CD4-positive, CD25-positive, alpha-beta regulatory T cell (primary cell): ENCODE results near the gene MYLK2. TPM values are rescaled to one million over a fixed set of nuclear protein-coding genes. Genes with fewer than 3 reads are reported as not detected.
A peak's percentile ranks its signal among the peaks of the same experiment; 100 is the strongest.

Experiments
- ATAC-seq, 2 donors: fragments of 150-1000 bp; cut with Tn5 transposase; one replicate each; pipeline ENCODE4 v1.10.0; 2021; ENCODE audit warnings: low read depth in 2 of 2, moderate number of reproducible peaks in 2 of 2, moderate library complexity in 1 of 2
- DNase-seq, 3 donors: peaks; one replicate each; pipeline versions ENCODE4 v3.0.0 to v3.0.0-alpha.2; 2012 to 2022; ENCODE audit warnings: mixed read lengths in 1 of 3
- H3K27ac ChIP-seq: one replicate; pipeline ENCODE4 v1.7.0; 2013; ENCODE audit warnings: mild to moderate bottlenecking, low read length; ENCODE audit not compliant: insufficient read depth, poor library complexity, severe bottlenecking
- H3K27me3 ChIP-seq: one replicate; pipeline ENCODE4 v1.7.0; 2013; ENCODE audit warnings: low read length; ENCODE audit not compliant: control insufficient read depth, insufficient read depth
- H3K36me3 ChIP-seq: one replicate; pipeline ENCODE4 v1.7.0; 2013; ENCODE audit warnings: mild to moderate bottlenecking, low read length, moderate library complexity; ENCODE audit not compliant: control insufficient read depth, insufficient read depth
- H3K4me1 ChIP-seq: 2 replicates; pipeline ENCODE4 v1.7.0; 2013; ENCODE audit warnings: mild to moderate bottlenecking, low read length; ENCODE audit not compliant: insufficient read depth, control insufficient read depth, poor library complexity, severe bottlenecking
- H3K4me3 ChIP-seq: one replicate; pipeline ENCODE4 v1.7.0; 2013; ENCODE audit warnings: low read depth, mild to moderate bottlenecking, low read length, moderate library complexity
- H3K9me3 ChIP-seq, 2 experiments: 1 replicate in 1 of 2; 2 replicates in 1 of 2; pipeline ENCODE4 v1.7.0; 2013; ENCODE audit warnings: low read length in 2 of 2, mild to moderate bottlenecking in 1 of 2, moderate library complexity in 1 of 2; ENCODE audit not compliant: control insufficient read depth in 2 of 2
- H3K27ac Mint-ChIP-seq, 3 donors: one replicate each; pipeline ENCODE4 v1.8.0; 2020 to 2022; ENCODE audit warnings: mild to moderate bottlenecking in 3 of 3, mixed read lengths in 3 of 3, moderate library complexity in 2 of 3
- H3K27me3 Mint-ChIP-seq: one replicate; pipeline ENCODE4 v1.8.0; 2022; ENCODE audit warnings: mild to moderate bottlenecking, mixed read lengths
- H3K36me3 Mint-ChIP-seq: one replicate; pipeline ENCODE4 v1.8.0; 2020; ENCODE audit warnings: mixed read lengths
- H3K4me1 Mint-ChIP-seq, 4 donors: one replicate each; pipeline ENCODE4 v1.8.0; 2020 to 2022; ENCODE audit warnings: mixed read lengths in 4 of 4, mild to moderate bottlenecking in 1 of 4
- H3K4me3 Mint-ChIP-seq, 4 donors: one replicate each; pipeline ENCODE4 v1.8.0; 2020 to 2022; ENCODE audit warnings: mild to moderate bottlenecking in 4 of 4, mixed read lengths in 4 of 4, moderate library complexity in 3 of 4
- H3K9me3 Mint-ChIP-seq, 7 donors: one replicate each; pipeline ENCODE4 v1.8.0; 2020 to 2022; ENCODE audit warnings: mixed read lengths in 7 of 7, mild to moderate bottlenecking in 3 of 7, moderate library complexity in 2 of 7
- polyA plus RNA-seq, 4 donors: library from polyadenylated mRNA; unstranded; fragments of 300-500 nt; fragmentation: Illumina TruSeq; gene quantifications; one replicate each; pipeline ENCODE4 v1.2.3, GENCODE V29; 2021
- total RNA-seq: library from RNA; stranded (reverse); gene quantifications from one replicate; pipeline ENCODE4 v1.2.3, GENCODE V29; 2022

MYLK2 gene
- total and polyA plus RNA-seq, 5 donors from 2014 or later: not detected

- Histone ChIP-seq H3K27me3 (peaks cover 10% of the 10 kb centered on the region), H3K9me3 (no peaks in the 10 kb centered on the region), H3K27ac (no peak overlapping the region), H3K36me3 (no peaks in the 10 kb centered on the region), H3K4me1 (peaks cover 13% of the 10 kb centered on the region), H3K4me3 (no peak overlapping the region)
- peaks cover 37% of the 10 kb centered on the region for H3K27me3 Mint-ChIP-seq
- DNase-seq (peak; percentile 40 to 76 (median 48)), ATAC-seq (peak; percentile 56 to 73)
- H3K27ac Mint-ChIP-seq: no peak overlapping the region
- H3K4me1 Mint-ChIP-seq: peaks cover 0 to 20% (median 2%) of the 10 kb centered on the region in 4 donors
- H3K9me3 Mint-ChIP-seq: peaks cover 0 to 2% (median 0%) of the 10 kb centered on the region in 7 donors
- no peaks in the 10 kb centered on the region for H3K36me3 Mint-ChIP-seq
- H3K4me3 Mint-ChIP-seq: peak overlapping the region in 3 of 4 donors; percentile 52 to 90 (median 65)
Observed at GRCh38 chr20:31861385-31862156, 42.4 kb downstream of the MYLK2 start.

GRCh38 chr20:31862157-31862470 lies 43.0 kb downstream of the MYLK2 start:
- no peak overlapping the region for H3K27ac ChIP-seq
- ATAC-seq: no peak
- peaks cover 10% of the 10 kb centered on the region for H3K27me3 ChIP-seq
- H3K4me1 Mint-ChIP-seq: peaks cover 0 to 20% (median 2%) of the 10 kb centered on the region in 4 donors
- H3K4me3 ChIP-seq: no peak overlapping the region
- peaks cover 13% of the 10 kb centered on the region for H3K4me1 ChIP-seq
- no peaks in the 10 kb centered on the region for H3K36me3 ChIP-seq
- no peak for DNase-seq
- peaks cover 0 to 2% (median 0%) of the 10 kb centered on the region in 7 donors for H3K9me3 Mint-ChIP-seq
- H3K9me3 ChIP-seq: no peaks in the 10 kb centered on the region
- H3K27me3 Mint-ChIP-seq: peaks cover 42% of the 10 kb centered on the region
- no peak overlapping the region for H3K27ac Mint-ChIP-seq
- H3K36me3 Mint-ChIP-seq: no peaks in the 10 kb centered on the region
- peak overlapping the region in 3 of 4 donors; percentile 52 to 90 (median 65) for H3K4me3 Mint-ChIP-seq

GRCh38 chr20:31862506-31862905 lies 43.4 kb downstream of the MYLK2 start:
- Mint-ChIP-seq H3K27ac (no peak overlapping the region), H3K27me3 (peaks cover 45% of the 10 kb centered on the region), H3K4me3 (peak overlapping the region in 2 of 4 donors; percentile 47 to 48), H3K9me3 (peaks cover 0 to 2% (median 0%) of the 10 kb centered on the region in 7 donors), H3K36me3 (no peaks in the 10 kb centered on the region), H3K4me1 (peaks cover 0 to 20% (median 2%) of the 10 kb centered on the region in 4 donors)
- Histone ChIP-seq H3K36me3 (no peaks in the 10 kb centered on the region), H3K9me3 (no peaks in the 10 kb centered on the region), H3K27ac (no peak overlapping the region), H3K27me3 (peaks cover 10% of the 10 kb centered on the region), H3K4me3 (no peak overlapping the region), H3K4me1 (peaks cover 13% of the 10 kb centered on the region)
- DNase-seq (no peak), ATAC-seq (no peak)

GRCh38 chr20:31863296-31864085 lies 44.3 kb downstream of the MYLK2 start:
- peaks cover 0 to 20% (median 2%) of the 10 kb centered on the region in 4 donors for H3K4me1 Mint-ChIP-seq
- no peak overlapping the region for H3K4me3 Mint-ChIP-seq
- ATAC-seq: no peak
- peaks cover 48% of the 10 kb centered on the region for H3K27me3 Mint-ChIP-seq
- no peak overlapping the region for H3K27ac Mint-ChIP-seq
- H3K4me3 ChIP-seq: no peak overlapping the region
- peaks cover 13% of the 10 kb centered on the region for H3K4me1 ChIP-seq
- DNase-seq: no peak
- H3K27me3 ChIP-seq: peaks cover 14% of the 10 kb centered on the region
- no peaks in the 10 kb centered on the region for H3K9me3 ChIP-seq
- no peak overlapping the region for H3K27ac ChIP-seq
- H3K36me3 Mint-ChIP-seq: no peaks in the 10 kb centered on the region
- no peaks in the 10 kb centered on the region for H3K9me3 Mint-ChIP-seq
- no peaks in the 10 kb centered on the region for H3K36me3 ChIP-seq

GRCh38 chr20:31864521-31865400 lies 45.6 kb downstream of the MYLK2 start:
- H3K4me1 Mint-ChIP-seq: peaks cover 0 to 25% (median 2%) of the 10 kb centered on the region in 4 donors
- DNase-seq: no peak
- no peaks in the 10 kb centered on the region for H3K36me3 Mint-ChIP-seq
- Histone ChIP-seq H3K4me3 (no peak overlapping the region), H3K9me3 (no peaks in the 10 kb centered on the region), H3K36me3 (no peaks in the 10 kb centered on the region), H3K27me3 (peaks cover 10% of the 10 kb centered on the region), H3K27ac (no peak overlapping the region), H3K4me1 (peaks cover 17% of the 10 kb centered on the region)
- no peak overlapping the region for H3K4me3 Mint-ChIP-seq
- no peak for ATAC-seq
- H3K9me3 Mint-ChIP-seq: no peaks in the 10 kb centered on the region
- no peak overlapping the region for H3K27ac Mint-ChIP-seq
- H3K27me3 Mint-ChIP-seq: peaks cover 45% of the 10 kb centered on the region

GRCh38 chr20:31866221-31866620 lies 47.1 kb downstream of the MYLK2 start:
- Mint-ChIP-seq H3K9me3 (peaks cover 0 to 2% (median 0%) of the 10 kb centered on the region in 7 donors), H3K36me3 (no peaks in the 10 kb centered on the region), H3K4me1 (peaks cover 0 to 25% (median 4%) of the 10 kb centered on the region in 4 donors), H3K4me3 (no peak overlapping the region), H3K27me3 (peaks cover 42% of the 10 kb centered on the region), H3K27ac (no peak overlapping the region)
- ATAC-seq: no peak
- DNase-seq: no peak
- Histone ChIP-seq H3K4me1 (peaks cover 21% of the 10 kb centered on the region), H3K36me3 (no peaks in the 10 kb centered on the region), H3K27me3 (peaks cover 14% of the 10 kb centered on the region), H3K27ac (no peak overlapping the region), H3K9me3 (no peaks in the 10 kb centered on the region), H3K4me3 (no peak overlapping the region)
